Osteocyte (in vitro differentiated cells): Measurements from ENCODE around the gene ZER1. TPM values are rescaled to one million over a fixed set of nuclear protein-coding genes. Genes with fewer than 3 reads are reported as not detected.

ENCODE experiments used
- DNase-seq: peaks from one replicate; pipeline ENCODE4 v3.0.0; 2021; ENCODE audit warnings: mixed read lengths; ENCODE audit not compliant: unreplicated experiment; ENCODE audit errors: extremely low spot score
- H3K27ac Mint-ChIP-seq: one replicate; pipeline ENCODE4 v1.8.0; 2021; ENCODE audit warnings: mild to moderate bottlenecking, mixed read lengths; ENCODE audit not compliant: unreplicated experiment
- H3K27me3 Mint-ChIP-seq: one replicate; pipeline ENCODE4 v1.8.0; 2021; ENCODE audit warnings: mixed read lengths; ENCODE audit not compliant: unreplicated experiment
- H3K36me3 Mint-ChIP-seq: one replicate; pipeline ENCODE4 v1.8.0; 2021; ENCODE audit warnings: mixed read lengths; ENCODE audit not compliant: unreplicated experiment
- H3K4me1 Mint-ChIP-seq: one replicate; pipeline ENCODE4 v1.8.0; 2021; ENCODE audit warnings: mixed read lengths; ENCODE audit not compliant: unreplicated experiment
- H3K4me3 Mint-ChIP-seq: one replicate; pipeline ENCODE4 v1.8.0; 2021; ENCODE audit warnings: mild to moderate bottlenecking, moderate library complexity, mixed read lengths; ENCODE audit not compliant: unreplicated experiment
- H3K9me3 Mint-ChIP-seq: one replicate; pipeline ENCODE4 v1.8.0; 2021; ENCODE audit warnings: mixed read lengths; ENCODE audit not compliant: unreplicated experiment
- CTCF ChIP-seq: fragments of 200-600 bp; sonication (generic); IDR thresholded peaks from 2 replicates; pipeline ENCODE4 v1.5.0; 2021; ENCODE audit warnings: antibody characterized with exemption, mild to moderate bottlenecking, moderate library complexity
- total RNA-seq: library from RNA; stranded (reverse); gene quantifications from 2 replicates; pipeline ENCODE4 v1.2.1, GENCODE V29; 2021

The ZER1 gene
- total RNA-seq, 1 donor from 2014 or later, result 61.9 TPM

GRCh38 chr9:128705051-128705965 is 66.4 kb downstream of the ZER1 start:
- no peak for TF ChIP-seq CTCF
- DNase-seq, result no peak
- H3K4me3 Mint-ChIP-seq, result no peak overlapping the region
- peaks cover 10% of the 10 kb centered on the region for H3K4me1 Mint-ChIP-seq
- H3K27ac Mint-ChIP-seq, result no peak overlapping the region
- H3K9me3 Mint-ChIP-seq, result no peaks in the 10 kb centered on the region
- H3K36me3 Mint-ChIP-seq, result no peaks in the 10 kb centered on the region
- no peaks in the 10 kb centered on the region for H3K27me3 Mint-ChIP-seq

- Mint-ChIP-seq H3K36me3 (no peaks in the 10 kb centered on the region), H3K4me1 (peaks cover 10% of the 10 kb centered on the region), H3K4me3 (no peak overlapping the region), H3K9me3 (no peaks in the 10 kb centered on the region), H3K27me3 (no peaks in the 10 kb centered on the region), H3K27ac (no peak overlapping the region)
- TF ChIP-seq CTCF, result no peak
- DNase-seq, result no peak
Observed at GRCh38 chr9:128704356-128704670, 67.4 kb downstream of the ZER1 start.

GRCh38 chr9:128703616-128704355 is 67.9 kb downstream of the ZER1 start:
- Mint-ChIP-seq H3K36me3 (no peaks in the 10 kb centered on the region), H3K9me3 (no peaks in the 10 kb centered on the region), H3K27me3 (no peaks in the 10 kb centered on the region), H3K4me3 (peak overlapping the region; percentile 80), H3K27ac (peak overlapping the region; percentile 17), H3K4me1 (peaks cover 10% of the 10 kb centered on the region)
- DNase-seq, result no peak
- no peak for TF ChIP-seq CTCF

GRCh38 chr9:128702949-128703615 is 68.6 kb downstream of the ZER1 start:
- no peaks in the 10 kb centered on the region for H3K9me3 Mint-ChIP-seq
- DNase-seq, result no peak
- no peak for TF ChIP-seq CTCF
- peak overlapping the region; percentile 17 for H3K27ac Mint-ChIP-seq
- H3K4me3 Mint-ChIP-seq, result peak overlapping the region; percentile 80
- no peaks in the 10 kb centered on the region for H3K36me3 Mint-ChIP-seq
- no peaks in the 10 kb centered on the region for H3K27me3 Mint-ChIP-seq
- H3K4me1 Mint-ChIP-seq, result peaks cover 10% of the 10 kb centered on the region
